GM18505 (cell line): ENCODE results near the gene OR1N2.
"Not testable (repeated sequence)": the region's sequence is repeated elsewhere in the genome, so short reads cannot be mapped to it uniquely, and the experiment has no call there.

Experiments used
- ATAC-seq: cut with Tn5 transposase; IDR thresholded peaks from one replicate; pipeline ENCODE4 v1.9.1; 2021; ENCODE audit not compliant: unreplicated experiment
- POLR2A ChIP-seq: IDR thresholded peaks from 4 replicates; pipeline ENCODE4 v1.6.1; 2011; ENCODE audit warnings: borderline replicate concordance; ENCODE audit not compliant: insufficient read depth, insufficient read length; ENCODE audit errors: extremely low read depth

OR1N2 gene

GRCh38 chr9:122562134-122562760, 9.3 kb downstream of the OR1N2 start:
- TF ChIP-seq POLR2A: no peak
- ATAC-seq: no peak

- ATAC-seq: no peak
- TF ChIP-seq POLR2A: no peak
Observed at GRCh38 chr9:122567901-122568300, 15.0 kb downstream of the OR1N2 start.

GRCh38 chr9:122572456-122572855, 19.5 kb downstream of the OR1N2 start:
- no peak for ATAC-seq
- no peak for TF ChIP-seq POLR2A

- no peak for ATAC-seq
- no peak for TF ChIP-seq POLR2A
Observed at GRCh38 chr9:122579874-122580273, 27.0 kb downstream of the OR1N2 start.

GRCh38 chr9:122580360-122580759, 27.4 kb downstream of the OR1N2 start:
- no peak for TF ChIP-seq POLR2A
- ATAC-seq: no peak

- not testable (repeated sequence) for ATAC-seq
Observed at GRCh38 chr9:122583284-122583683, 30.4 kb downstream of the OR1N2 start, which contains the start of gene OR1L8. TSS of gene OR1L8 (minus strand) at chr9:122583384. CDS start at chr9:122568477, 14,907 bp downstream.
